Suprapubic skin (tissue), 4 donors: ENCODE results near the gene SMYD3. TPM values are rescaled to one million over a fixed set of nuclear protein-coding genes. Genes with fewer than 3 reads are reported as not detected.

Source experiments
- DNase-seq, 2 donors: peaks; one replicate each; pipeline ENCODE4 v3.0.0-alpha.2; 2019; ENCODE audit warnings: low spot score in 2 of 2
- H3K27ac ChIP-seq: fragments of 200-600 bp; sonication (generic); one replicate; pipeline ENCODE4 v1.5.1; 2019
- H3K27me3 ChIP-seq: fragments of 200-600 bp; sonication (generic); one replicate; pipeline ENCODE4 v1.5.1; 2019
- H3K36me3 ChIP-seq: fragments of 200-600 bp; sonication (generic); one replicate; pipeline ENCODE4 v1.5.1; 2019
- H3K4me1 ChIP-seq: fragments of 200-600 bp; sonication (generic); one replicate; pipeline ENCODE4 v1.5.1; 2019
- H3K4me3 ChIP-seq: fragments of 200-600 bp; sonication (generic); one replicate; pipeline ENCODE4 v1.5.1; 2019; ENCODE audit warnings: mild to moderate bottlenecking
- H3K9me3 ChIP-seq: fragments of 200-600 bp; sonication (generic); one replicate; pipeline ENCODE4 v1.5.1; 2019
- EP300 ChIP-seq: sonication (generic); formaldehyde crosslinking; IDR thresholded peaks from one replicate; pipeline ENCODE4 v1.6.1; 2017; ENCODE audit warnings: antibody characterized with exemption
- POLR2A ChIP-seq, 2 donors: fragments of 450-650 bp; IDR thresholded peaks; one replicate each; pipeline ENCODE4 v1.6.1; 2017; ENCODE audit warnings: antibody characterized with exemption in 2 of 2, mild to moderate bottlenecking in 2 of 2, moderate library complexity in 2 of 2
- POLR2AphosphoS5 ChIP-seq, 3 donors: sonication (generic); formaldehyde crosslinking; IDR thresholded peaks; one replicate each; pipeline ENCODE4 v1.6.1; 2017; ENCODE audit warnings: antibody characterized with exemption in 3 of 3
- WGBS: methylation state at CpG from one replicate; pipeline ENCODE4 v1.1.5; 2018; 5-methylcytosine and 5-hydroxymethylcytosine counted together
- total RNA-seq, 4 donors: library from RNA; depleted of rRNA; stranded (reverse); fragments of >200 nt; gene quantifications; one replicate each; pipeline ENCODE4 v1.1.0, GENCODE V29; 2016
- TF ChIP-seq, protein P1 (sequence below), 2 donors: fragments of 200-600 bp in 1 of 2; fragments of 450-650 bp in 1 of 2; sonication (generic) in 1 of 2; IDR thresholded peaks; one replicate each; pipeline ENCODE4 v1.5.1; 2016 to 2019; ENCODE audit warnings: antibody characterized with exemption in 2 of 2, mild to moderate bottlenecking in 1 of 2, moderate library complexity in 1 of 2

Gene SMYD3
- total RNA-seq, 4 donors from 2014 or later = 14.5 to 33.6 (median 18.9) TPM

DNA sequence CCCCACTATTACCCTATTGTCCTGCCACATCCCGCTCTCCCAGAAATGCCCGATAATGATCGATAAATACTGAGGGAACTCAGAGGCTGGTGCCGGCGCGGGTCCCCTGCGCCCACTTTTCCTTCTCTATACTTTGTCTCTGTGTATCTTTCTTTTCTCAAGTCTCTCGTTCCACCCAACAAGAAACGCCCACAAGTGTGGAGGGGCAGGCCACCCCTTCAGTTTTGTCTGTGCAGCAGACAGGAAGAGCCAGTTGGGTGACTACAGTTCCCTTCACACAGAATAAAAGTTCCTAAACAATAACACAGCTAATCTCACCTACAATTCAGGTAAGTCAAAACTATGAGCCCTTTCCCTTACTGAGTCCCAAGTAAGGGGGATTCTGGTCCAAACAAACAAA lies 423.7 kb downstream of the SMYD3 start:
- DNase-seq = no peak
- H3K27me3 ChIP-seq = no peaks in the 10 kb centered on the region
- no peaks in the 10 kb centered on the region for H3K4me1 ChIP-seq
- no peak overlapping the region for H3K4me3 ChIP-seq
- TF ChIP-seq POLR2AphosphoS5 (IDR thresholded peaks at IDR 0.05) (no peak), POLR2A (IDR thresholded peaks at IDR 0.05) (no peak)
- 80% methylated on average over 9 of the region's 9 CpGs for WGBS
- no peaks in the 10 kb centered on the region for H3K36me3 ChIP-seq
- no peak overlapping the region for H3K27ac ChIP-seq
- no peaks in the 10 kb centered on the region for H3K9me3 ChIP-seq

DNA sequence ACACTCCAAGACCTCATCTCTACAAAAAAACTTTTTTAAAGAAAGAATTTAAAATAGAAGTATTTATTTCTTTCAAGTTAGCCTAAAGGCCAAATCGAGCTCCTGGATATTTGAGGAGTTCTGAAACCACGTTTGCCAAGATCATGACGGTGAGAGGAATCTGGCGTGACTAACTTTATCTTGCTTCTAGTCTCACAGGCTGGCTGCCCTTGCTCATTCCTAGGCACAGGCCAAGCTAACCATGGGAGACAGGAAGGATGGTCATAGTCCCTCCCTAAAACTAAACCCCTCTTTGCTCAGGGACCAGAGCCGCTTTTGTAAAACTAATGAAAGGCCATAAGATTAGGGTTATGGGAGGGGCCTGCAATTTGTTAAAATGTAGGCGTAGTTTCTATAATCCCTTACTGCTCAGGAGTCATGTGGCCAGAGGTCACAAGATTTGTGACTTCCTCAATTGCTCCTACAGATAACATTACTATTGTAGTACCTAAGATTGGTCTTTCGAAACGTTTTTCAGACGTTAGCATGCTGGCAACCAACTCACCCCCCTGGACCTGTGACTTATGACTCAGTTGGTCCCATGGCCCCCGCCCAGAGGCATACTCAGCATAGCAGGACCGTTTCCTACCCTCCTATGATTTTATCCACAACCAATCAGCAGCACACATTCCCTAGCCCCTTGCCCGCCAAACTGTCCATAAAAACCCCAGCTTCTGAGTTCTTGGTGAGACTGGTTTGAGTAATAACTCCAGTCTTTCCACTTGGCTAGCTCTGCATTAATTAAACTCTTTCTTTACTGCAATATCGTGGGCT lies 425.0 kb downstream of the SMYD3 start:
- no peak overlapping the region for H3K4me3 ChIP-seq
- TF ChIP-seq POLR2AphosphoS5 (IDR thresholded peaks at IDR 0.05) = no peak
- no peak for TF ChIP-seq EP300
- TF ChIP-seq, protein P1, sequence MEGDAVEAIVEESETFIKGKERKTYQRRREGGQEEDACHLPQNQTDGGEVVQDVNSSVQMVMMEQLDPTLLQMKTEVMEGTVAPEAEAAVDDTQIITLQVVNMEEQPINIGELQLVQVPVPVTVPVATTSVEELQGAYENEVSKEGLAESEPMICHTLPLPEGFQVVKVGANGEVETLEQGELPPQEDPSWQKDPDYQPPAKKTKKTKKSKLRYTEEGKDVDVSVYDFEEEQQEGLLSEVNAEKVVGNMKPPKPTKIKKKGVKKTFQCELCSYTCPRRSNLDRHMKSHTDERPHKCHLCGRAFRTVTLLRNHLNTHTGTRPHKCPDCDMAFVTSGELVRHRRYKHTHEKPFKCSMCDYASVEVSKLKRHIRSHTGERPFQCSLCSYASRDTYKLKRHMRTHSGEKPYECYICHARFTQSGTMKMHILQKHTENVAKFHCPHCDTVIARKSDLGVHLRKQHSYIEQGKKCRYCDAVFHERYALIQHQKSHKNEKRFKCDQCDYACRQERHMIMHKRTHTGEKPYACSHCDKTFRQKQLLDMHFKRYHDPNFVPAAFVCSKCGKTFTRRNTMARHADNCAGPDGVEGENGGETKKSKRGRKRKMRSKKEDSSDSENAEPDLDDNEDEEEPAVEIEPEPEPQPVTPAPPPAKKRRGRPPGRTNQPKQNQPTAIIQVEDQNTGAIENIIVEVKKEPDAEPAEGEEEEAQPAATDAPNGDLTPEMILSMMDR (IDR thresholded peaks at IDR 0.05) = no peak
- TF ChIP-seq POLR2A (IDR thresholded peaks at IDR 0.05) = no peak
- H3K27me3 ChIP-seq = no peaks in the 10 kb centered on the region
- no peak for DNase-seq
- no peaks in the 10 kb centered on the region for H3K4me1 ChIP-seq
- no peaks in the 10 kb centered on the region for H3K9me3 ChIP-seq
- H3K36me3 ChIP-seq = no peaks in the 10 kb centered on the region
- no peak overlapping the region for H3K27ac ChIP-seq
- 85% methylated on average over 13 of the region's 13 CpGs for WGBS

DNA sequence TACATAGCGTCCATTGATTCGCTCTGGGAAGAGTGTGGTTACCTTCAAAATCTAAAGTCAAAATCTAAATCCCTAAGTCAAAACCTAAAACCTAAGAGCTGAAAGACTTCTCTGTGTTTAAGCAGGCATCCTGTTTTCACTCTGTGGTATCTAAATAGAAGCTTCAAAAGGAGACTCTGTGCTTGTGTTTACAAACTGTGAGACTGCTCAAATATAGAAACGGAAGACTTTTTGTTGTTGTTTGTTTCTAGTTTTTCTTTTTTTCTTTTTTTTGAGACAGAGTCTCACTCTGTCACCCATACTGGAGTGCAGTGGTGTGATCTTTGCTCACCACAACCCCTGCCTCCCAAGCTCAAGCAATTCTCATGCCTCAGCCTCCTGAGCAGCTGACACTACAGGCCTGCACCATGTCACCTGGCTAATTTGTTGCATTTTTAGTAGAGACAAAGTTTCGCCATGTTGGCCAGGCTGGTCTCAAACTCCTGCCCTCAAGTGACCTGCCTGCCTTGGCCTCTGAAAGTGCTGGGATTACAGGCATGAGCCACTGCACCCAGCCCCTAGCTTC lies 425.9 kb downstream of the SMYD3 start:
- Histone ChIP-seq H3K36me3 (no peaks in the 10 kb centered on the region), H3K9me3 (no peaks in the 10 kb centered on the region), H3K27ac (no peak overlapping the region), H3K4me1 (no peaks in the 10 kb centered on the region), H3K27me3 (no peaks in the 10 kb centered on the region), H3K4me3 (no peak overlapping the region)
- DNase-seq = no peak
- WGBS = 87% methylated on average over 4 of the region's 4 CpGs
- TF ChIP-seq POLR2A (IDR thresholded peaks at IDR 0.05) = no peak
- TF ChIP-seq EP300 = no peak

DNA sequence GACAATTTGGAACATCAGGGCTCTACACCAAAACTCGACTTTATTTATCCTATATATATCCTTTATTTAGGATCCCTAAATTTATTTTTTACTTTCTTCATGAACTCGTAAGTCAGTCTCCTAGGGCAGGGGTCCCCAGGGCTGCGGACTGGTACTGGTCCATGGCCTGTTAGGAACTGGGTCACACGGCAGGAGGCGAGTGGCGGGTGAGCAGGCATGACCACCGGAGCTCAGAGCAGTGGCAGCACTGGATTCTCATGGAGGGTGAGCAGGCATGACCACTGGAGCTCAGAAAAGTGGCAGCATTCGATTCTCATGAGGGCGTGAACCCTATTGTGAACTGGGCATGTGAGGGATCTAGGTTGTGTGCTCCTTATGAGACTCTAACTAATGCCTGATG lies 427.0 kb downstream of the SMYD3 start:
- 95% methylated on average over 9 of the region's 9 CpGs for WGBS
- no peaks in the 10 kb centered on the region for H3K4me1 ChIP-seq
- no peaks in the 10 kb centered on the region for H3K27me3 ChIP-seq
- H3K27ac ChIP-seq = no peak overlapping the region
- H3K4me3 ChIP-seq = no peak overlapping the region
- no peaks in the 10 kb centered on the region for H3K36me3 ChIP-seq
- no peak for DNase-seq
- TF ChIP-seq POLR2A (IDR thresholded peaks at IDR 0.05) = no peak
- TF ChIP-seq, protein P1 (IDR thresholded peaks at IDR 0.05) = no peak
- TF ChIP-seq POLR2AphosphoS5 (IDR thresholded peaks at IDR 0.05) = no peak
- TF ChIP-seq EP300 = no peak
- no peaks in the 10 kb centered on the region for H3K9me3 ChIP-seq

DNA sequence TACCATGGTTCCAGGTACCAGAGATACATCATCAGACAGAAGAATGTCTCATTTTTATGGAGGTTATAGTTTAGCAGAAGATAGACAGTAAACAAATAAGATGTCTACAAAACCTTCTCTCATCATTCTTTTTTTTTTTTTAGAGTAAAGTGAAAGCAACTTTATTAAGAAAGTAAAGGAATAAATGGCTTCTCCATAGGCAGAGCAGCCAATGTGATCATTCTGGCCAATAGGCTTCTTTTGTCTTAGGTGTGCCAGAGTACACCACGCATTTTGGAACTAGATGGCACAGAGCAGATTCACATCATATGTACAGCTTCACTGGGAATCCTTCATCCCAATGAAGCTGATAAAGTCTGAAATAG lies 428.2 kb downstream of the SMYD3 start:
- Histone ChIP-seq H3K4me1 (no peaks in the 10 kb centered on the region), H3K9me3 (no peaks in the 10 kb centered on the region), H3K36me3 (no peaks in the 10 kb centered on the region), H3K4me3 (no peak overlapping the region), H3K27me3 (no peaks in the 10 kb centered on the region), H3K27ac (no peak overlapping the region)
- no peak for DNase-seq
- WGBS = 87% methylated on average over 1 of the region's 1 CpG
- TF ChIP-seq, protein P1 (IDR thresholded peaks at IDR 0.05) = no peak
- no peak for TF ChIP-seq POLR2A (IDR thresholded peaks at IDR 0.05)

DNA sequence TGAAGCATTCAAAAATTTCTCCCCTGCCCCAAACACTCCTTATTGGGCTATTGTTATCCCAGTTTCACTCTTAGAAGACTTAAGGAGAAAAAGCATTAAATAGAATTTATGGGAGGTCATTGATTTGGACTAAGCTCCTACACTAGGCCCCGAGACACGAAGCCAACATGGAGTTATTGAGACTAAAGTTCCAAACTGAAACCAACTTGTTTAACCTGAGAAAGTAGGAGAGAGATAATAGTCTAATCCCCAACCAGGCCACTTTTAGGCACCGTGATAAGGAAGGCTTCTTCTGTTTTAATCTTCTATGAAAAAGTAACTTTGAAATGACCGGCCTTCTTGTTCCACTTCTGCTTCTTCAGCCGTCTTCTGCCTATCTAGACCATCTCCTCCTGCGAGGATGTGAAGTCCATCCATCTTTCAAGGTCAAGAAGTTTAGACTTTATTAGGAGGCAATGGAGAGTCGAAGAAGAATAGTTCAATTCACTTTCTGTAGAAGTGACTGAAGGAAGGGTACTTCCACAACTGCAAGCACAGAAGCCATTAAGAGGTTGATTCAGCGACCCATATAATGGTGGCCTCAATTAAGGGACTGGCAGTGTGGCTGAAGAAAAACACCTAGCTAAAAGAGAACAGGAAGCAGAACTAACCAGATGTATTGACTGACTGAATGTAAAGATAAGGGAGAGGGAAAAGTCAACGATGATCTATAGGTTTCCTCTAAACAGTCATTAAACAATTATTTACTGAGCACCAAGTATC lies 428.8 kb downstream of the SMYD3 start:
- DNase-seq = no peak
- Histone ChIP-seq H3K27me3 (no peaks in the 10 kb centered on the region), H3K36me3 (no peaks in the 10 kb centered on the region), H3K27ac (no peak overlapping the region), H3K4me3 (no peak overlapping the region), H3K9me3 (no peaks in the 10 kb centered on the region), H3K4me1 (no peaks in the 10 kb centered on the region)
- 89% methylated on average over 9 of the region's 9 CpGs for WGBS
- no peak for TF ChIP-seq EP300
- TF ChIP-seq POLR2A (IDR thresholded peaks at IDR 0.05) = no peak
- TF ChIP-seq, protein P1 (IDR thresholded peaks at IDR 0.05) = no peak
- TF ChIP-seq POLR2AphosphoS5 (IDR thresholded peaks at IDR 0.05) = no peak
